HCT116 (cell line): ENCODE results near the gene MYBPHL. TPM values are rescaled to one million over a fixed set of nuclear protein-coding genes. Genes with fewer than 3 reads are reported as not detected.

ENCODE experiments used
- ATAC-seq: fragments of 200-7000 bp; cut with Tn5 transposase; 2 replicates; pipeline ENCODE4 v1.9.1; 2020; ENCODE audit warnings: mild to moderate bottlenecking, moderate library complexity
- BruUV-seq: library from RNA; stranded (reverse); fragments of 400-500 nt; replicated peaks from 2 replicates; lab custom pipeline; 2021; lab: Mats Ljungman, UMichigan
- CTCF ChIA-PET: fragments of 300-600 bp; sonication (Branson Sonifier 250); formaldehyde crosslinking; loops from one replicate; lab custom pipeline; 2021; ENCODE audit warnings: antibody characterized with exemption; lab: Charles Lee
- POLR2A ChIA-PET: fragments of 300-600, 350-600 bp; sonication (Branson Sonifier 250); formaldehyde crosslinking; loops from one replicate; lab custom pipeline; 2021; ENCODE audit warnings: antibody characterized with exemption; lab: Charles Lee
- RAD21 ChIA-PET, 2 experiments: fragments of 300-600 bp; sonication (Branson Sonifier 250); formaldehyde crosslinking; loops; one replicate each; lab custom pipeline; 2023; ENCODE audit warnings: low total read pairs in 2 of 2; ENCODE audit not compliant: uncharacterized antibody in 2 of 2, unreplicated experiment in 2 of 2, low non-redundant PET in 1 of 2; lab: Charles Lee
- DNase-seq: peaks from one replicate; pipeline ENCODE4 v3.0.0-alpha.2; 2010; ENCODE audit warnings: low read depth, low spot score
- H2AFZ ChIP-seq: fragments of 200-600 bp; shearing (Covaris generic), sonication (generic); 2 replicates; pipeline ENCODE4 v1.6.1; 2017; ENCODE audit warnings: low read depth, mixed run types, mixed read lengths, antibody characterized with exemption, low read length; ENCODE audit not compliant: poor library complexity, severe bottlenecking
- H3K27ac ChIP-seq: 2 replicates; pipeline ENCODE4 v1.5.1; 2012; ENCODE audit warnings: low read depth, low read length
- H3K27me3 ChIP-seq: fragments of 200-600 bp; sonication (generic); 2 replicates; pipeline ENCODE4 v1.6.1; 2016; ENCODE audit warnings: mixed run types, low read length, mixed read lengths; ENCODE audit not compliant: insufficient read depth
- H3K36me3 ChIP-seq, 2 experiments: fragments of 200-500 bp in 1 of 2; fragments of 200-600 bp in 1 of 2; sonication (Bioruptor generic) in 1 of 2; sonication (generic) in 1 of 2; 2 replicates each; pipeline versions ENCODE4 v1.5.1 to v1.6.1; 2014 to 2016; ENCODE audit warnings: low read length in 2 of 2, inconsistent platforms in 1 of 2, mixed read lengths in 1 of 2, mixed run types in 1 of 2; ENCODE audit not compliant: insufficient read depth in 2 of 2, control insufficient read depth in 1 of 2
- H3K4me1 ChIP-seq, 2 experiments: fragments of 200-600 bp in 1 of 2; sonication (generic) in 1 of 2; 2 replicates each; pipeline versions ENCODE4 v1.5.1 to v1.6.1; 2012 to 2017; ENCODE audit warnings: low read length in 2 of 2, inconsistent platforms in 1 of 2, mild to moderate bottlenecking in 1 of 2, mixed read lengths in 1 of 2, mixed run types in 1 of 2, moderate library complexity in 1 of 2; ENCODE audit not compliant: insufficient read depth in 2 of 2, control insufficient read depth in 1 of 2
- H3K4me2 ChIP-seq: fragments of 200-600 bp; sonication (generic); 2 replicates; pipeline ENCODE4 v1.6.1; 2017; ENCODE audit warnings: mixed run types, low read length, mixed read lengths
- H3K4me3 ChIP-seq, 2 experiments: fragments of 200-600 bp in 1 of 2; sonication (generic) in 1 of 2; replicated peaks in 1 of 2; 2 replicates each; pipeline ENCODE4 v1.5.1; 2011 to 2016; ENCODE audit warnings: low read length in 2 of 2, control low read depth in 1 of 2, low read depth in 1 of 2, mild to moderate bottlenecking in 1 of 2, mixed read lengths in 1 of 2, mixed run types in 1 of 2
- H3K79me2 ChIP-seq: fragments of 200-600 bp; sonication (generic); 2 replicates; pipeline ENCODE4 v1.6.1; 2017; ENCODE audit warnings: mild to moderate bottlenecking, mixed run types, low read length, moderate library complexity, mixed read lengths; ENCODE audit not compliant: insufficient read depth
- H3K9ac ChIP-seq: fragments of 200-600 bp; sonication (generic); 2 replicates; pipeline ENCODE4 v1.6.1; 2016; ENCODE audit warnings: low read length, mixed read lengths
- H3K9me2 ChIP-seq: fragments of 200-600 bp; sonication (generic), shearing (Covaris generic); 2 replicates; pipeline ENCODE4 v1.6.1; 2017; ENCODE audit warnings: mixed run types, mild to moderate bottlenecking, moderate library complexity; ENCODE audit not compliant: insufficient read depth
- H3K9me3 ChIP-seq, 2 experiments: fragments of 200-500 bp in 1 of 2; fragments of 200-600 bp in 1 of 2; sonication (Bioruptor generic) in 1 of 2; sonication (generic) in 1 of 2; 2 replicates each; pipeline ENCODE4 v1.6.1; 2014 to 2017; ENCODE audit warnings: low read length in 2 of 2, mixed read lengths in 2 of 2, inconsistent platforms in 1 of 2, low read depth in 1 of 2, mild to moderate bottlenecking in 1 of 2, mixed run types in 1 of 2, moderate library complexity in 1 of 2; ENCODE audit not compliant: control insufficient read depth in 1 of 2, insufficient read depth in 1 of 2
- H4K20me1 ChIP-seq: fragments of 200-600 bp; sonication (generic), shearing (Covaris generic); 2 replicates; pipeline ENCODE4 v1.6.1; 2017; ENCODE audit warnings: mixed run types, mild to moderate bottlenecking, moderate library complexity; ENCODE audit not compliant: insufficient read depth
- EZH2phosphoT487 ChIP-seq: fragments of 200-600 bp; IDR thresholded peaks from 2 replicates; pipeline ENCODE4 v1.6.1; 2018; ENCODE audit warnings: antibody characterized with exemption, borderline replicate concordance
- RAD21 ChIP-seq: IDR thresholded peaks from 2 replicates; pipeline ENCODE4 v1.6.1; 2012; ENCODE audit warnings: low read depth, mild to moderate bottlenecking
- SP1 ChIP-seq: IDR thresholded peaks from 2 replicates; pipeline ENCODE4 v1.6.1; 2012; ENCODE audit warnings: low read depth
- ZFX ChIP-seq: fragments of 450-650 bp; IDR thresholded peaks from 2 replicates; pipeline ENCODE4 v1.6.1; 2017
- intact Hi-C: fragments of 100-400 bp; cut with micrococcal nuclease; formaldehyde crosslinking; loops from 2 replicates; pipeline ENCODE4 v1.10.0; 2022
- total RNA-seq: library from RNA; stranded (reverse); gene quantifications from one replicate; pipeline ENCODE4 v1.2.1, GENCODE V29; 2021; ENCODE audit not compliant: unreplicated experiment
- TF ChIP-seq, protein P1 (sequence below): IDR thresholded peaks from 2 replicates; pipeline ENCODE4 v1.6.1; 2012; ENCODE audit warnings: low read depth

MYBPHL gene
- total RNA-seq, 1 experiment from 2014 or later = 1.0 TPM

DNA sequence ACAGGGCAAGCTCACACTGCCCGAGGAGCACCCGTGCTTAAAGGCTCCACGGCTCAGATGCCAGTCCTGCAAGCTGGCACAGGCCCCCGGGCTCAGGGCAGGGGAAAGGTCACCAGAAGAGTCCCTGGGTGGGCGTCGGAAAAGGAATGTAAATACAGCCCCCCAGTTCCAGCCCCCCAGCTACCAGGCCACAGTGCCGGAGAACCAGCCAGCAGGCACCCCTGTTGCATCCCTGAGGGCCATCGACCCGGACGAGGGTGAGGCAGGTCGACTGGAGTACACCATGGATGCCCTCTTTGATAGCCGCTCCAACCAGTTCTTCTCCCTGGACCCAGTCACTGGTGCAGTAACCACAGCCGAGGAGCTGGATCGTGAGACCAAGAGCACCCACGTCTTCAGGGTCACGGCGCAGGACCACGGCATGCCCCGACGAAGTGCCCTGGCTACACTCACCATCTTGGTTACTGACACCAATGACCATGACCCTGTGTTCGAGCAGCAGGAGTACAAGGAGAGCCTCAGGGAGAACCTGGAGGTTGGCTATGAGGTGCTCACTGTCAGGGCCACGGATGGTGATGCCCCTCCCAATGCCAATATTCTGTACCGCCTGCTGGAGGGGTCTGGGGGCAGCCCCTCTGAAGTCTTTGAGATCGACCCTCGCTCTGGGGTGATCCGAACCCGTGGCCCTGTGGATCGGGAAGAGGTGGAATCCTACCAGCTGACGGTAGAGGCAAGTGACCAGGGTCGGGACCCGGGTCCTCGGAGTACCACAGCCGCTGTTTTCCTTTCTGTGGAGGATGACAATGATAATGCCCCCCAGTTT is 56.1 kb downstream of the MYBPHL start (continued):
- TF ChIP-seq, protein P1, sequence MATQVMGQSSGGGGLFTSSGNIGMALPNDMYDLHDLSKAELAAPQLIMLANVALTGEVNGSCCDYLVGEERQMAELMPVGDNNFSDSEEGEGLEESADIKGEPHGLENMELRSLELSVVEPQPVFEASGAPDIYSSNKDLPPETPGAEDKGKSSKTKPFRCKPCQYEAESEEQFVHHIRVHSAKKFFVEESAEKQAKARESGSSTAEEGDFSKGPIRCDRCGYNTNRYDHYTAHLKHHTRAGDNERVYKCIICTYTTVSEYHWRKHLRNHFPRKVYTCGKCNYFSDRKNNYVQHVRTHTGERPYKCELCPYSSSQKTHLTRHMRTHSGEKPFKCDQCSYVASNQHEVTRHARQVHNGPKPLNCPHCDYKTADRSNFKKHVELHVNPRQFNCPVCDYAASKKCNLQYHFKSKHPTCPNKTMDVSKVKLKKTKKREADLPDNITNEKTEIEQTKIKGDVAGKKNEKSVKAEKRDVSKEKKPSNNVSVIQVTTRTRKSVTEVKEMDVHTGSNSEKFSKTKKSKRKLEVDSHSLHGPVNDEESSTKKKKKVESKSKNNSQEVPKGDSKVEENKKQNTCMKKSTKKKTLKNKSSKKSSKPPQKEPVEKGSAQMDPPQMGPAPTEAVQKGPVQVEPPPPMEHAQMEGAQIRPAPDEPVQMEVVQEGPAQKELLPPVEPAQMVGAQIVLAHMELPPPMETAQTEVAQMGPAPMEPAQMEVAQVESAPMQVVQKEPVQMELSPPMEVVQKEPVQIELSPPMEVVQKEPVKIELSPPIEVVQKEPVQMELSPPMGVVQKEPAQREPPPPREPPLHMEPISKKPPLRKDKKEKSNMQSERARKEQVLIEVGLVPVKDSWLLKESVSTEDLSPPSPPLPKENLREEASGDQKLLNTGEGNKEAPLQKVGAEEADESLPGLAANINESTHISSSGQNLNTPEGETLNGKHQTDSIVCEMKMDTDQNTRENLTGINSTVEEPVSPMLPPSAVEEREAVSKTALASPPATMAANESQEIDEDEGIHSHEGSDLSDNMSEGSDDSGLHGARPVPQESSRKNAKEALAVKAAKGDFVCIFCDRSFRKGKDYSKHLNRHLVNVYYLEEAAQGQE = no peak
- no peak for TF ChIP-seq RAD21
- TF ChIP-seq SP1 = no peak

DNA sequence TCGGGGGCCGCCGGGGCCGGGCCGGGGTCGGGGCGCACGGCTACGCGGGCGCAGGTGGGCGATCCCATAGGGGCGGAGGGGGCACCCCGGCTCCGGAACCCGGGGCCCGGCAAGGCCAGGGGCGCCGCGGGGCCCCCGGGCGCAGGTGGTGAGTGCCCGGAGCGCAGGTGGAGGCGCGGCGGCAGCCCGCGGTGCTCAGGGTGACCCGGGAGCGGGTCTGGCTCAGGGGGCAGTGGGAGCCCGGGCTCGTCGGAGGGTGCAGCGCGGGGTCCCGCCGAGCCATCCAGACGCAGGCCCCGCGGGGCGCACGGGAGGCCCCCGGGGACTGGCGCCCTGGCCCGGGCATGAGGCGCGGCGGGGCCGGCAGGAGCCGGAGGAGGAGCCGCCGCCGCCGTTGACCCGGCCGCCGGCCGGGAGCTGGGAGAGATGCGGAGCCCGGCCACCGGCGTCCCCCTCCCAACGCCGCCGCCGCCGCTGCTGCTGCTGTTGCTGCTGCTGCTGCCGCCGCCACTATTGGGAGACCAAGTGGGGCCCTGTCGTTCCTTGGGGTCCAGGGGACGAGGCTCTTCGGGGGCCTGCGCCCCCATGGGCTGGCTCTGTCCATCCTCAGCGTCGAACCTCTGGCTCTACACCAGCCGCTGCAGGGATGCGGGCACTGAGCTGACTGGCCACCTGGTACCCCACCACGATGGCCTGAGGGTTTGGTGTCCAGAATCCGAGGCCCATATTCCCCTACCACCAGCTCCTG is 57.0 kb downstream of the MYBPHL start:
- TF ChIP-seq EZH2phosphoT487 (no peak), ZFX (peak; percentile 63; the same call in 1 of the 2 replicates)
- no peak overlapping the region for H2AFZ ChIP-seq
- intact Hi-C loops = loop anchor here (1.0 kb wide), 1 partner anchor 9 kb away; no protein-coding TSS in a partner anchor
- BruUV-seq = no TSS peak
- ChIA-PET POLR2A (interaction anchor here (1.6 kb wide), 1 partner anchor 11 kb away, joined by 6 read pairs; no protein-coding TSS in a partner anchor), CTCF (interaction anchor here (1.3 to 1.7 kb wide), 3 partner anchors 11 to 283 kb away, joined by 4 to 6 read pairs (median 4); no protein-coding TSS in a partner anchor), RAD21 (no interaction called here)
- H3K4me3 ChIP-seq = peak overlapping the region; percentile 36 to 53
- H3K79me2 ChIP-seq = no peaks in the 10 kb centered on the region
- peak overlapping the region; percentile 76 for H3K4me2 ChIP-seq
- no peaks in the 10 kb centered on the region for H3K9me3 ChIP-seq
- no peaks in the 10 kb centered on the region for H3K36me3 ChIP-seq
- H3K9me2 ChIP-seq = no peaks in the 10 kb centered on the region
- H3K27me3 ChIP-seq = no peaks in the 10 kb centered on the region
- H4K20me1 ChIP-seq = no peaks in the 10 kb centered on the region
- H3K4me1 ChIP-seq = peaks cover 8 to 23% of the 10 kb centered on the region in 2 experiments; a peak in 3 of 4 replicates
- peak; percentile 52 for ATAC-seq
- DNase-seq = no peak
- H3K9ac ChIP-seq = peak overlapping the region; percentile 50
- H3K27ac ChIP-seq = peak overlapping the region; percentile 43; the same call in 1 of the 2 replicates
